Measurements from ENCODE around the gene PLA2G10. TPM values are rescaled to one million over a fixed set of nuclear protein-coding genes. Genes with fewer than 3 reads are reported as not detected.
"Not testable (repeated sequence)": the region's sequence is repeated elsewhere in the genome, so short reads cannot be mapped to it uniquely, and the experiment has no call there.

Gene PLA2G10
- total RNA-seq, 1 donor from 2014 or later = not detected

DNA sequence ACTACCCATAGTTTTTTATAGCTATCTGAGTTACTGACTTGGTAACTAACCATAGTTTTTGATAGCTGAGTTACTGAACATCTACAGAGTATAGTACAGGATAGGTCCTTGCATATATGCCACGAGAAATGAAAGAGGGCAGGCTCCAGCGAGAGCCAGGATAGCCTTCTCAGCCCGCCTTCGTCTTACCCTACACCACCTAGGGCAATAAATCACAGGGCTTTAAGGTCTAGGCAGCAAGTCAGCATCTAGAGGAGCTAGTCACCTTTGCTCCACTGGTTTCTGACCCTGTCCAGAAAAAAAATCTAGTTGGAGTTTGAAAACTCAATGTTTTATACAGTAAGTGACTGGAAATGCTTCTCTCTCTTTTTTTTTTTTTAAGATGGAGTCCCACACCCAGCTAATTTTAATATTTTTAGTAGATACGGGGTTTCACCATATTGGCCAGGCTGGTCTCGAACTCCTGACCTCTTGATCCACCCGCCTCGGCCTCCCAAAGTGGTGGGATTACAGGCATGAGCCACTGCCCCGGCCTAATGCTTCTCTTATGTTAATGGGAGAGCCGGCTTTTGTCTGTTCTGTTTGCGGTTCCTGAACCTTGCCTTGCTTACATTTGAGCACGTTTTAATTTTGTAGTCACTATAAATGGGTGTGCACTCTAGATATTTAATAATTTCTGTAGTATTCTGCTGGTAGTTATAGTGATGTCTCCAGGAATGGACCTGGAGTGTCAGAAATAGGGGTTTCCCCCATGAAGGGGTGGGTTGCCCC lies 58.5 kb downstream of the PLA2G10 start:
- H3K4me3 ChIP-seq = no peak overlapping the region
- no peaks in the 10 kb centered on the region for H3K27me3 ChIP-seq (ENCODE audit: low read depth)
- peaks cover 74% of the 10 kb centered on the region for H3K4me1 ChIP-seq
- peaks cover 18% of the 10 kb centered on the region for H3K36me3 ChIP-seq
- TF ChIP-seq, protein P1, sequence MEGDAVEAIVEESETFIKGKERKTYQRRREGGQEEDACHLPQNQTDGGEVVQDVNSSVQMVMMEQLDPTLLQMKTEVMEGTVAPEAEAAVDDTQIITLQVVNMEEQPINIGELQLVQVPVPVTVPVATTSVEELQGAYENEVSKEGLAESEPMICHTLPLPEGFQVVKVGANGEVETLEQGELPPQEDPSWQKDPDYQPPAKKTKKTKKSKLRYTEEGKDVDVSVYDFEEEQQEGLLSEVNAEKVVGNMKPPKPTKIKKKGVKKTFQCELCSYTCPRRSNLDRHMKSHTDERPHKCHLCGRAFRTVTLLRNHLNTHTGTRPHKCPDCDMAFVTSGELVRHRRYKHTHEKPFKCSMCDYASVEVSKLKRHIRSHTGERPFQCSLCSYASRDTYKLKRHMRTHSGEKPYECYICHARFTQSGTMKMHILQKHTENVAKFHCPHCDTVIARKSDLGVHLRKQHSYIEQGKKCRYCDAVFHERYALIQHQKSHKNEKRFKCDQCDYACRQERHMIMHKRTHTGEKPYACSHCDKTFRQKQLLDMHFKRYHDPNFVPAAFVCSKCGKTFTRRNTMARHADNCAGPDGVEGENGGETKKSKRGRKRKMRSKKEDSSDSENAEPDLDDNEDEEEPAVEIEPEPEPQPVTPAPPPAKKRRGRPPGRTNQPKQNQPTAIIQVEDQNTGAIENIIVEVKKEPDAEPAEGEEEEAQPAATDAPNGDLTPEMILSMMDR (IDR thresholded peaks at IDR 0.05; ENCODE audit: borderline replicate concordance) = no peak
- intact Hi-C loops (cut with micrococcal nuclease) = no loop called here
- no peaks in the 10 kb centered on the region for H3K9me3 ChIP-seq (replicated peaks)
- H3K27ac ChIP-seq (replicated peaks) = no peak overlapping the region
- DNase-seq = no peak

DNA sequence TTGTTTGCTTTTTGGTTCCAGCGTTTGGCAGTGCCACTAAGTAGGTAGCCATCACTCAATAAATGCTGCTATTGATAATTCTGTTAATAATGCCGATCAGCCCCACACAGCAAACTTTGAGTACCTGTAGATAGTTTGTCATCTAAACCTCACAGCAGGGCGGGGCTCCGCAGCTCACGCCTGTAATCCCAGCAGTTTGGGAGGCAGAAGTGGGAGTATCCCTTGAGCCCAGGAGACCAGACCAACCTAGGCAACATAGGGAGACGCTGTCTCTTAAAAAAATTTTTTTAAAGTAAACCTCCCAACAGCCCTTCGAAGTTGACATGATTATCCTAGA lies 59.8 kb downstream of the PLA2G10 start:
- peaks cover 16% of the 10 kb centered on the region for H3K36me3 ChIP-seq
- no peak for DNase-seq
- no peaks in the 10 kb centered on the region for H3K9me3 ChIP-seq (replicated peaks)
- H3K27ac ChIP-seq (replicated peaks) = peak overlapping the region; percentile 93
- H3K27me3 ChIP-seq (ENCODE audit: low read depth) = no peaks in the 10 kb centered on the region
- intact Hi-C loops (cut with micrococcal nuclease) = no loop called here
- peaks cover 84% of the 10 kb centered on the region for H3K4me1 ChIP-seq
- TF ChIP-seq, protein P1 (IDR thresholded peaks at IDR 0.05; ENCODE audit: borderline replicate concordance) = no peak
- H3K4me3 ChIP-seq = peak overlapping the region; percentile 88

DNA sequence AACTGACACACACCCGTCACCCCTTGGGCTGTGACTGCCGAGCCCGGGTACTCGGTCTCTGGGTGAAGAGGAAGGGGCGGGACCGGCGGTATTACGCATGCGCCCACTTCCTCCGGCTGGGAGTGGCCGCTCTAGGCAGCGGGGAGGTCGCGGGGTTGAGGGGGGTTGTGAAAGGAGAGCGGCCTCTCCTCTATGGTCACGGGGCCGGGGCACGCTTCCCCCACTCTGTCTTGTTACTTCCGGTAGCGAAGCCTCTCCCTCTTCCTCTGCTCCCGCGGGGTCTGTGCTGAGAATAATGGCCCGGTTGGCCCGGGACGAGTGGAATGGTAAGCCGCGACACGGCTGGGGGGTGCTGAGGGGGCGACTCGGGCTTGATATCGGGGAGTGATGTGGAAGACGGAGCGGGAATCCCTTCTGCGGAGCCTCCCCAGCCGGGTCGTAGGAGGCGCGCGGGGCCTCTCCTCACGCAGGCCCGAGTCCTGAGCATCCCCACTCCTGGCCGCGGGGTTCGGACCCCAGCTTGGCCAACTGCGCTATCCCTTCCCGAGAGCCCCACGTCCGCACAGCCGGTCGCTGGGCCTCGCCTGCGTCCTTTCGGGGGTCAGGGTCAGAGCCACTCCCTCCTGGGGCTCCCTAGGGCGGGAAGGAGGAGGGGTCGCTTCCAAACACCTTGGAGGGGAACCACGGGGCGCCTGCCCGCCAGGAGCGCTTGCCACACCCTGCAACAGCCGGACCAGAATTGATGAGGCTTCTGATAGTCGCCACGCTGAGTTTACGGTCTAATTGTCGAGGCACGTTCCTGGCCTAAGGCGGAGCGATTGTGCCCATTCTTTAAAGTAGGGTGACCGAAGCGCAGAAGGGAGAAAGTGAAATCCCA lies 61.2 kb downstream of the PLA2G10 start, which contains the start of gene BFAR:
Gene BFAR, plus strand, starts transcription at position 259 of the 877 bp plus-strand sequence. CDS start 11,396 bp downstream, outside the sequence.
- intact Hi-C loops (cut with micrococcal nuclease) = no loop called here

DNA sequence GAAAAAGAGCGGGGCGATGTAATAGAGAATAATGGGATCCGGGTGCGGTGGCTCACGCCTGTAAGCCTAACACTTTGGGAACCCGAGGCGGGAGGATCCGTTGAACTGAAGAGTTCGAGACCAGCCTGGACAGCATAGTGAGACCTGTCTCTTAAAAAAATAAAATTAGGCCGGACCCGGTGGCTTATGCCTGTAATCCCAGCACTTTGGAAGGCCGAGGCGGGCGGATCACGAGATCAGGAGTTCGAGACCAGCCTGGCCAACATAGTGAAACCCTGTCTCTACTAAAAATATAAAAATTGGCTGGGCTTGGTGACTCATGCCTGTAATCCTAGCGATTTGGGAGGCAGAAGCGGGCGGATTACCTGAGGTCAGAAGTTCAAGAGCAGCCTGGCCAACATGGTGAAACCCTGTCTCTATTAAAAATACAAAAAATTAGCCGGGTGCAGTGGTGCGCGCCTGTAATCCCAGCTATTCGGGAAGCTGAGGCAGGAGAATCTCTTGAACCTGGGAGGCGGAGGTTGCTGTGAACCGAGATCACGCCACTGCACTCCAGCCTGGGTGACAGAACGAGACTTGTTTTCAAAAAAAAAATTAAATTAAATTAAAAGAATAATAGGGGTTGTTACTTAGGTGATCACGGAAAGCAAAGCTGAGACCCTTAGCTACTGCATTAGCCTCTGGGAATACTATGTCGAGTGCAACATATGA lies 63.3 kb downstream of the PLA2G10 start:
- Histone ChIP-seq H3K4me3 (peak overlapping the region; percentile 80), H3K4me1 (peaks cover 69% of the 10 kb centered on the region), H3K36me3 (peaks cover 23% of the 10 kb centered on the region), H3K27ac (replicated peaks) (peak overlapping the region; percentile 87)
- H3K9me3 ChIP-seq (replicated peaks); DNase-seq; H3K27me3 ChIP-seq (ENCODE audit: low read depth); intact Hi-C loops (cut with micrococcal nuclease): not testable (repeated sequence)

More for the DNA sequence above, 61.2 kb downstream of the PLA2G10 start, which contains the start of gene BFAR:
- peak within 1 kb of the TSS; percentile 93 for H3K27ac ChIP-seq (replicated peaks)
- H3K9me3 ChIP-seq (replicated peaks) = no peaks in the 10 kb centered on the region
- H3K36me3 ChIP-seq = peaks cover 3% of the 10 kb centered on the region
- H3K4me3 ChIP-seq = peak within 1 kb of the TSS; percentile 88
- peak; percentile 100 for DNase-seq
- H3K27me3 ChIP-seq (ENCODE audit: low read depth) = no peaks in the 10 kb centered on the region
- TF ChIP-seq, protein P1 (IDR thresholded peaks at IDR 0.05; ENCODE audit: borderline replicate concordance) = no peak
- peaks cover 87% of the 10 kb centered on the region for H3K4me1 ChIP-seq

DNA sequence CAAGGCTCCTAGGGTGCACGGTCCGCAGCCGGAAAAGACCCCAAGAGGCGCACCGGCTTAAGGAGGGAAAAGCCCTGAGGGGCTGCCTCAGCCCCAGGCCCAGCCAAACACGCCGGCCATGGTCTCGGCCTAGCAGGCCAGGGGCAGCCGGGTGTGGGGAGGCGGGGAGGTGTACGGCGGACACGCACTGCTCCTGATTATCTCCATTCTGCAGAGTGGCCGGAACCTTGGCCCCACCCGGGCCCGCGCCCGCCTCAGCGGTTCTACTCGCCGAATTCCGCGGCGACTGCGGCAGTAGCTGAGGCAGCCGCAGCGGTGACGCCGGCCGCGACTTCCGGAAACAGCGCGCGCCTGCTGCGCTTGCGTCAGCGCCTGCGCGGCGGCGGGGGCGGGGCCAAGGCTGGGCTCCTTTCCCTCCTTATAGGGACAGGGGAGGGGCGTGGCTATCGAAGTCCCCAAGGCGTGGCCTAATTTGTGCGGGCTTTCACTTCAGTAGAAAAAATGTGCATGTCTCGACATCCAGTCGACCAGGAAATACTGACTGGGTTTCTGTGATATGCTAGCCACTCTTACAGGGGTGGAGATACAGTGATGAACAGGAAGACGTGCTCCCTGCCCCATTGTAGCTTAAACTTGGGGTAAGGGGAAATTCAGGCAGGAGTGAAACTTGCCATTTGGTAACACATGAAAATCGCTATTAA lies 64.0 kb downstream of the PLA2G10 start, which contains the start of gene PARN:
Gene PARN, minus strand, starts transcription at position 342 of the 701 bp plus-strand sequence. Its CDS starts 135 bp downstream, at position 207.
- Histone ChIP-seq H3K9me3 (replicated peaks) (no peaks in the 10 kb centered on the region), H3K4me3 (peak within 1 kb of the TSS; percentile 80), H3K27me3 (ENCODE audit: low read depth) (no peaks in the 10 kb centered on the region), H3K27ac (replicated peaks) (peak within 1 kb of the TSS; percentile 87), H3K36me3 (peaks cover 30% of the 10 kb centered on the region), H3K4me1 (peaks cover 62% of the 10 kb centered on the region)
- intact Hi-C loops (cut with micrococcal nuclease) = no loop called here
- TF ChIP-seq, protein P1 (IDR thresholded peaks at IDR 0.05; ENCODE audit: borderline replicate concordance) = no peak
- peak; percentile 95 for DNase-seq

Measured in left ventricle myocardium inferior (tissue), 1 donor.